Osteoblast (primary cell): ENCODE data around the gene PPARD. TPM values are rescaled to one million over a fixed set of nuclear protein-coding genes. Genes with fewer than 3 reads are reported as not detected.
"Not testable (repeated sequence)": the region's sequence is repeated elsewhere in the genome, so short reads cannot be mapped to it uniquely, and the experiment has no call there.

Experiments
- DNase-seq: peaks from one replicate; pipeline ENCODE4 v3.0.0; 2011; ENCODE audit warnings: low spot score, mixed read lengths; ENCODE audit not compliant: insufficient read length; ENCODE audit errors: missing footprints
- H2AFZ ChIP-seq: 2 replicates; pipeline ENCODE4 v1.6.0; 2011; ENCODE audit warnings: mild to moderate bottlenecking, low read length
- H3K27ac ChIP-seq: 2 replicates; pipeline ENCODE4 v1.5.1; 2011; ENCODE audit warnings: mild to moderate bottlenecking, low read depth, low read length, moderate library complexity
- H3K27me3 ChIP-seq: 2 replicates; pipeline ENCODE4 v1.6.0; 2012; ENCODE audit warnings: mild to moderate bottlenecking, control low read depth, inconsistent platforms, low read length, moderate library complexity; ENCODE audit not compliant: insufficient read depth
- H3K36me3 ChIP-seq: 2 replicates; pipeline ENCODE4 v1.5.1; 2011; ENCODE audit warnings: mild to moderate bottlenecking, low read length, control low read depth, moderate library complexity; ENCODE audit not compliant: insufficient read depth
- H3K4me1 ChIP-seq: 2 replicates; pipeline ENCODE4 v1.5.1; 2011; ENCODE audit warnings: mild to moderate bottlenecking, low read length, control low read depth, moderate library complexity; ENCODE audit not compliant: insufficient read depth
- H3K4me2 ChIP-seq: 2 replicates; pipeline ENCODE4 v1.6.0; 2011; ENCODE audit warnings: mild to moderate bottlenecking, low read length; ENCODE audit not compliant: insufficient read depth
- H3K4me3 ChIP-seq: fragments of 200-600 bp; sonication (generic); 3 replicates; pipeline ENCODE4 v1.5.1; 2012; ENCODE audit warnings: mild to moderate bottlenecking, low read length, inconsistent platforms; ENCODE audit not compliant: insufficient read depth
- H3K79me2 ChIP-seq: 2 replicates; pipeline ENCODE4 v1.6.0; 2012; ENCODE audit warnings: mild to moderate bottlenecking, low read length, control low read depth, inconsistent platforms; ENCODE audit not compliant: insufficient read depth
- H3K9me3 ChIP-seq: 2 replicates; pipeline ENCODE4 v1.5.1; 2011; ENCODE audit warnings: low read depth, low read length, control low read depth
- H4K20me1 ChIP-seq: 2 replicates; pipeline ENCODE4 v1.6.0; 2012; ENCODE audit warnings: mild to moderate bottlenecking, low read length, control low read depth; ENCODE audit not compliant: insufficient read depth
- total RNA-seq: library from RNA; depleted of rRNA; stranded (reverse); fragments of >200 nt; gene quantifications from 2 replicates; pipeline ENCODE4 v1.2.3, GENCODE V29; 2012
- TF ChIP-seq, protein P1 (sequence below): IDR thresholded peaks from 2 replicates; pipeline ENCODE4 v1.5.1; 2011; ENCODE audit warnings: mild to moderate bottlenecking, low read depth, low read length, moderate library complexity; ENCODE audit errors: extremely low read depth

Gene PPARD
- total RNA-seq, 1 donor, result 12.3 TPM

DNA sequence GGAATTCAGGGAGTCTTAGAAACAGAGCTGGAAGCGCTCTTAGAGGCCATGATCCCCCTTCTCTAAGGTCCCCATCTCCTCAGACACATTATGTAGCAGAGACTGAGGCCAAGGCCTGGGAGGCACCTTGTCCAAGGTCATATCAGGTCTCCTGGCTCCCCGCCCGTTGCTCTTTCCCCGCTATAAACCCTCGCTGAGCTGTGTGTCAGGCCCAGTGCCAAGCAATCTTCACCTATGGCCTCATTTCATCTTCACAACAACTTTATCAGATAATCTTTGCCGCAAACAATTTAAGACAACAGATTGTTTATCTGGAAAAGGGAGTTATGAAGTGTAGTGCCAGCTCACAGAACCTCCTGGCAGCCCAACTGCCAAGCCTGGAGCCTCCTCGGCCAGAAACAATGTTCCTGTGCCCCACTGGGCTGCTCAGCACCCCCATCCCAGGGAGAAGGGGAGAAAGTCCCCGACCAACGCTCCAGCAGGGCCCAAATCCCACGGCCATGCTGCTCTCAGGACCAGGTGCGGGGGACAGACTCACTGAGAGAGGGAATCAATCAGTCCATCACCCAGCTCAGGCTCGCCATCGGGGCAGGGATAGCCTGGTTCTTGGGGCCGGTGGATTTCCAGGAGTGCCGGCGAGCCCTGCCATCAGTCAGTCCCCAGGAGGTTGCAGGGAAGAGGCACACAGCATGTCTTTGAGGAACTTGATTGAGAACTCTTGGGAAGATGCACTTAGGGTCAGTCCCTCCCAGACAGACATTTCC lies 92.9 kb downstream of the PPARD start:
- DNase-seq, result no peak
- Histone ChIP-seq H3K27me3 (no peaks in the 10 kb centered on the region), H2AFZ (no peak overlapping the region)

DNA sequence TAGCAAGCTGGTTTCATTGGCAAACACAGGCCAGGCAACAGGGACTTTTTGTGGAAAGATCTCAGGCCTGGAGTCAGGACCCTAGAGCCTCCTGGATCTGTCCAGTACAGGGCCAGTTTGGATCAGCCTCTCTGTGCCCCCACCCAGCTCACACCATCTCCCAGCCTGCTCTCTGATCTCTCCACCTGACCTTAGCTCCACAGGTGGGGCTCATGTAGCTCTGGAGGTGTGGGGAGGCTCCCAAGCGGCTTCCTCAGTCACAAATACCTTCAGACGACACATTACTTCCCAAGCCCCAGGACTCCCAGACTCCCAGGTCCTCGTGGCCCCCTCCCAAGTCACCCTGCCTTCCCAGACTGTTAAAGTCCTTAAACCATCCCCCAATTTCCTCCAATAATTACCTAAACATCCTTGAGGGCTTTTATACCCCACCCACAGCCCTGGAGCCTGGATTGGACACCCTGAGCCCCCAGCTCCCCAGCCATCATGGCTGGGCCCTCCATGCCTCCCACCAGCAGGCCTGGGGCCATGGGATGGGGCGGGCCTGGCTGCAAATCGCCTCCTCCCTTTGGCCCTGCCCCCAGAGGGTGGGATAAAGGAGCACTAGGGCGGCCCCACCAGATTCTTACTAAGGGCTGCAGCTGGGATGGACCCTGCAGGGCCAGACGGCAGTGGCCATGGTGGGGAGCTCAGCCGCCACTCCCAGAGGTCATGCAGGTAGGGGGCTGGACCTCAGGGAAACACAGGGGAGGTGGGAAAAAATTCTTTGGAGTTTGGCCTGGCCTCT lies 93.9 kb downstream of the PPARD start:
- Histone ChIP-seq H3K79me2 (no peaks in the 10 kb centered on the region), H4K20me1 (no peaks in the 10 kb centered on the region), H3K9me3 (no peaks in the 10 kb centered on the region), H2AFZ (no peak overlapping the region), H3K4me1 (no peaks in the 10 kb centered on the region), H3K27ac (no peak overlapping the region), H3K4me2 (no peak overlapping the region), H3K4me3 (no peak overlapping the region), H3K36me3 (no peaks in the 10 kb centered on the region), H3K27me3 (no peaks in the 10 kb centered on the region)
- DNase-seq, result no peak
- TF ChIP-seq, protein P1, sequence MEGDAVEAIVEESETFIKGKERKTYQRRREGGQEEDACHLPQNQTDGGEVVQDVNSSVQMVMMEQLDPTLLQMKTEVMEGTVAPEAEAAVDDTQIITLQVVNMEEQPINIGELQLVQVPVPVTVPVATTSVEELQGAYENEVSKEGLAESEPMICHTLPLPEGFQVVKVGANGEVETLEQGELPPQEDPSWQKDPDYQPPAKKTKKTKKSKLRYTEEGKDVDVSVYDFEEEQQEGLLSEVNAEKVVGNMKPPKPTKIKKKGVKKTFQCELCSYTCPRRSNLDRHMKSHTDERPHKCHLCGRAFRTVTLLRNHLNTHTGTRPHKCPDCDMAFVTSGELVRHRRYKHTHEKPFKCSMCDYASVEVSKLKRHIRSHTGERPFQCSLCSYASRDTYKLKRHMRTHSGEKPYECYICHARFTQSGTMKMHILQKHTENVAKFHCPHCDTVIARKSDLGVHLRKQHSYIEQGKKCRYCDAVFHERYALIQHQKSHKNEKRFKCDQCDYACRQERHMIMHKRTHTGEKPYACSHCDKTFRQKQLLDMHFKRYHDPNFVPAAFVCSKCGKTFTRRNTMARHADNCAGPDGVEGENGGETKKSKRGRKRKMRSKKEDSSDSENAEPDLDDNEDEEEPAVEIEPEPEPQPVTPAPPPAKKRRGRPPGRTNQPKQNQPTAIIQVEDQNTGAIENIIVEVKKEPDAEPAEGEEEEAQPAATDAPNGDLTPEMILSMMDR, result no peak

More for the DNA sequence above, 92.9 kb downstream of the PPARD start:
- Histone ChIP-seq H3K4me1 (no peaks in the 10 kb centered on the region), H3K4me2 (no peak overlapping the region), H4K20me1 (no peaks in the 10 kb centered on the region), H3K36me3 (no peaks in the 10 kb centered on the region), H3K27ac (no peak overlapping the region), H3K9me3 (no peaks in the 10 kb centered on the region), H3K4me3 (no peak overlapping the region), H3K79me2 (no peaks in the 10 kb centered on the region)
- TF ChIP-seq, protein P1, result no peak

DNA sequence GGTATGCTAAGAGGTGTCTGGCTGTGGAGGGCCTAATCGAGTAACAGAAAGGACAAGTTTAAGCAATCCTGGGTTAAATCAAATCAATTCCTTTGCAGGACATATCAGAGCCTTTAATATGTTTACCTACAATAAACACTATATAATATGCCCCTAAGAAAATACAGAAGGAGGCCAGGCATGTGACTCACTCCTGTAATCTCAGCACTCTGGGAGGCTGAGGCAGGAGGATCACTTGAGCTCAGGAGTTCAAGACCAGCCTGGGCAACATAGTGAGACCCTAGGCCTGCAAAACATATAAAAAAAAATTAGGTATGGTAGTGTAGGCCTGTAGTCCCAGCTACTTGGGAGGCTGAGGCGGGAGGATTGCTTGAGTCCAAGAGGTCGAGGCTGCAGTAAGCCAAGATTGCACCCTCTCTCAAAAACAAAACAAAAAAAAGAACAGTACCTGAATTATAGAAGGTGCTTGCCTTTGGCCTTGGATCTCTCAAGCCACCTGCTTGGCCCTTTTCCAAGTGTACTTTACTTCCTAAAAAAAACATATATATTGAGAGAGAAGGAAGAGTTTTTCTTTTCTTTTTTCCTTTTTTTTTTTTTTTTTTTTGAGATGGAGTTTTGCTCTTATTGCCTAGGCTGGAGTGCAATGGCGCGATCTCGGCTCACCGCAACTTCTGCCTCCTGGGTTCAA lies 96.2 kb downstream of the PPARD start:
- H4K20me1 ChIP-seq, H3K9me3 ChIP-seq, H3K4me2 ChIP-seq, H2AFZ ChIP-seq, H3K4me1 ChIP-seq, H3K27me3 ChIP-seq, H3K79me2 ChIP-seq, H3K27ac ChIP-seq, DNase-seq, H3K36me3 ChIP-seq, H3K4me3 ChIP-seq: not testable (repeated sequence)

DNA sequence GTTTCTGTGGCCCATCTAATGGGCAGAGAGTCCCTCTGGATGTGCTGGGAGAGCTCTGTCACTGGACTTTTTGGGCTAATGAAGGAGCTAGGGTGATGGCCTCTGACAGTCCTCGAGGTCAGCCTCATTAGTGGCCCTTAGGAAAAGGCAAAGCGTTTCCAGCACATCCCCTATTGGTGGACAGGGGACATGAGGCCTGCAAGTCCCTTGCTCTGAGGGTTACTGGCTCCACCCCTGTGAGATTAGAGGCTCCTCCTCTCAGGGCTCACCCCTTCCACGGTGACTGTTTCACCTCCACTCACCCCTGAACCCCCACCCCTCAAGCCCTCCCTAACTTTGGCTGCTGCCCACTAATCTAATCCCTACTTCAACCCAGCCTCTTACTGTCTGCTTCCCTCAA lies 97.0 kb downstream of the PPARD start:
- Histone ChIP-seq H3K4me1 (no peaks in the 10 kb centered on the region), H3K4me3 (no peak overlapping the region), H3K36me3 (no peaks in the 10 kb centered on the region), H3K9me3 (no peaks in the 10 kb centered on the region), H2AFZ (no peak overlapping the region), H3K79me2 (no peaks in the 10 kb centered on the region), H3K4me2 (no peak overlapping the region), H3K27me3 (no peaks in the 10 kb centered on the region), H4K20me1 (no peaks in the 10 kb centered on the region), H3K27ac (no peak overlapping the region)
- TF ChIP-seq, protein P1, result no peak
- no peak for DNase-seq
